Hindlimb muscle (tissue), 1 donor: ENCODE measurements around the gene THSD4. TPM values are rescaled to one million over a fixed set of nuclear protein-coding genes. Genes with fewer than 3 reads are reported as not detected.

Experiments
- DNase-seq: peaks from one replicate; pipeline ENCODE4 v3.0.0-alpha.2; 2013
- polyA plus RNA-seq: library from polyadenylated mRNA; unstranded; fragments of 120-200 nt; gene quantifications from one replicate; pipeline ENCODE4 v1.2.1, GENCODE V29; 2013; ENCODE audit not compliant: insufficient read length

Gene THSD4
- polyA plus RNA-seq, 1 donor, result 17.5 TPM

DNA sequence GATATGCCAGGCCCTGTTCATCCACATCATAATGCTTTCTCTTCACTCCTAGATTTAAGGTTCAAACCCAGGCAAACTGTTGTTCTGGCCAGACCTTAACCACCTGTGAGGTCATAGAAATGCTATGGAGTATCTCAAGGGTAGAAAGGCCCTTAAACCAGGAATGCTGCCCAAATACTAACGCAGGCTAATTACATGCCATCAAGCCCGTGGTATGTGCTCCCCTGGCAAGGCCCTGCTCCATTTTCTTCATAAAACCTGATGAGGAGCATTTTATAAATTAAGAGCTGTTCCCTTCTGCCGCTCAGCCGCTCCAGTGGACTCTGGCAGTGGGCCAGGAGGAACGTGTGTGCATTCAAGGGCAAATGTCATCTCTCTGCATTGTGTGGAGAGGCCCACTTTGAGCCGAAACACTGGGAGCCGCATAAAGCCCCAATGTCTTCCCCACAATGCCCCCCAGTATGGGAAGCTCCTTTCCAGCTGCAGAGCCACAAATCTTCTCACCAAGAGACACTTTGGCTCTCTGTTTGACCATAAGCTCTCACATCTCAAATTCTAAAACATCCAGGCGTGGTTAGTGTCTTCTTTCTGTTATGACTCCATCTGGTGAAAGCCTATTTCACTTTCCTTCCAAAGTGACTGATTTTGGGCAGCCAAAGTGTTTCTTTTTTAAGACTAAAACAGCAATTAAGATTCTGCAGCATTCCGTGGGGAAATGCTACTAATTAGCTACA, 484.3 kb downstream of the THSD4 start:
- peak; percentile 15 for DNase-seq

DNA sequence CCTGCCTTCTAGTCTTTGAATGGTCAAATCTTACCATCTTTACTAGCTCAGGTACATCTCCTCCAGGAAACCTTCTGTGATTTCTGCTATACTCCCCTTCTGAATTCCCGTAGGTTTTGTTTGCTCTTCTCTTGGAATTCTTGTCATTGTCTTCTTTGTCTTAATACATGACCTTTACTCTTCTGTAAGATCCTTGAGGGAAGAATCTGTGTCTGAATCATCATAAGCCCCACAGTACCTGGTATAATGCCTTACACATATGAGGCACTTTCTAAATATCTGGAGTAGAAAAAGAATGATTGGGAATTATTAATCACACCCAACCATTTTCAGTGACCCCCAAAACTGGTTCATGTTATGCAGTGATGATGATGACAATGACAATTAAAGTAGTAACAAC, 485.0 kb downstream of the THSD4 start:
- DNase-seq, result no peak

- DNase-seq, result no peak
These were observed 486.0 kb downstream of the THSD4 start for GRCh38 chr15:71601038-71601834.

DNA sequence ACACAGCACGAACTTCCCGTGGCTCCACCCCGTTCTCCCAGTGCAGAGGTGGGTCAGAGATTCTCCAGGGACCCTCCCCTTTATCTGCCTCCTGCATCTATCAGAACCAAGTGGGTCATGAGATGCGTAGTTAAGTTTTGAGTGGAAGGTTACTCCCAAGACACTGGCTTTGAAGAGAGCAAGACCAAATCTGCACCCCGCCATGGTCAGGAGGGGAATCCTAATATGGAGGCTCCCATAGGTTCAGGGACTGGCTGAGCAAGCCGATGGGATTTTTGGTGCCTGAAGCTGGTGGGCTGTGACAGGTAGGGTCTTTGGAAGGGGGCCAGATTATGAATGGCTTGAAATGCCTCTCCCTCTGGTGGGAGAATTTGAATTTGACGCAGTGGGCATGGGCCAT, 488.1 kb downstream of the THSD4 start:
- DNase-seq, result no peak

- DNase-seq, result no peak
These were observed 492.1 kb downstream of the THSD4 start for GRCh38 chr15:71607383-71607782.

- DNase-seq, result no peak
These were observed 495.7 kb downstream of the THSD4 start for GRCh38 chr15:71610728-71611552.

GRCh38 chr15:71611553-71612396, 496.5 kb downstream of the THSD4 start:
- DNase-seq, result peak; percentile 52

GRCh38 chr15:71612397-71612722, 497.1 kb downstream of the THSD4 start:
- peak; percentile 63 for DNase-seq

DNA sequence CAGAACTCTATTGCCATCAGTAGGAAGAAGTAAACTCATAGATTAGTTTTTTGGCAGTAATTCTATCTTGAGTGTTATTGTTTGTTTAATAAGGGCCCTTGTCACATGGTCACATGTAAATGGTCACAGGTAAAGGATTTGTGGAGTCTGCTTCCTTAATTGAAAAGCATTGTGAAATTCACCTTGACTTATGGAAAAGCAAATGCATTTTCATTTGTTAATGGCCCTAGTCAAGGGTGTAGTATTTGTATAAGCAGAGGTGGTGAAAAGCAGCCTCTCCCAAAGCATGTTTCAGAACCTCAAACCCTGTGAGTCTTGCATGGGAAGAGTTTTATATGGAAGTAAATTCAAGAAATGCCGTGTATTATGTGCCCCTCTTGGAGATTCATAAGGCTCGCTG, 497.6 kb downstream of the THSD4 start:
- no peak for DNase-seq

- no peak for DNase-seq
These were observed 507.8 kb downstream of the THSD4 start for GRCh38 chr15:71623111-71623510.

- no peak for DNase-seq
These were observed 511.4 kb downstream of the THSD4 start for GRCh38 chr15:71626596-71627088.

DNA sequence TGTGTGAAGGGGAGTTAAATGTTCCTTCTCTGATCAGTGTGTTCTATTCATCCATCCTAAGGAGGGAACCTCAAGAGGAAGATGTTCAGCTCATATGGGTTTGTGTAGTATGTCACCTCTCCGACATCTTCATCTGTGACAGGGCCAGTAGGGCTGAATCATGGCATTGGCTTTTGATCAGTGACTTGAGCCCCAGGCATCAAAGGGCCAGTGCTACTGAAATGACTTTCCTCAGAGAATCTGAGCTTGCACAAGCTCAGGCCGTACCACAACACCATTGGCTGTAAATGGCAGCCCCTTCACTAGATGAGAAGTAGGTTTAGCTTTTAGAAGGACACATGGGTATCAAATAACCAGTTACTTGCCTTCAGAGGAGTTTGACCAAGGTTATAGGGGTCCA, 511.9 kb downstream of the THSD4 start:
- DNase-seq, result no peak

DNA sequence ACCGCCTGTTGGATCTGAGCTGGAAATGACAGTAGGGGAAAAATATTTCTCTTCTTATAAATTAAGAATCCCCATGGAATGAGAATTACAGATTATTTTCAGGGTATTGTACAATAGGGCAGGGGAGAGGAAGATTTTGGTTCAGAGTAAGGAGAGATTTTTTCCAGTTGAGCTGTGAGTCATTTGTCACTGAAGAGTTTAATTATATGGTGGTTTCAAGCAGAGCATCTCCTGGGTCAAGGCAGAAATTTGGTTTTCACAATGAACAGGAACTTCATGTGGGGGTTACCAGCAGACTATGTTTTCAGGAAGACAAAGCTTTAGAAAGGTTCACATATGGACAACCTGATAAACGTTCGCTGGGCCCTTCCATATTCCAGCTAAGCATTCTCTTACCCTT, 512.3 kb downstream of the THSD4 start:
- DNase-seq, result no peak

GRCh38 chr15:71628988-71629770, 513.9 kb downstream of the THSD4 start:
- no peak for DNase-seq

GRCh38 chr15:71629781-71630474, 514.7 kb downstream of the THSD4 start:
- peak; percentile 49 for DNase-seq

- no peak for DNase-seq
These were observed 515.2 kb downstream of the THSD4 start for GRCh38 chr15:71630475-71630809.

- DNase-seq, result no peak
These were observed 517.4 kb downstream of the THSD4 start for GRCh38 chr15:71632576-71633195.

GRCh38 chr15:71634820-71635560, 519.7 kb downstream of the THSD4 start:
- DNase-seq, result no peak

GRCh38 chr15:71635735-71636134, 520.5 kb downstream of the THSD4 start:
- no peak for DNase-seq

GRCh38 chr15:71638876-71639275, 523.6 kb downstream of the THSD4 start:
- DNase-seq, result no peak
